HG02938 (cell line): ENCODE results near the gene SMS.

ENCODE experiments used
- ATAC-seq: cut with Tn5 transposase; IDR thresholded peaks from one replicate; pipeline ENCODE4 v1.9.1; 2021; ENCODE audit warnings: mild to moderate bottlenecking, moderate library complexity; ENCODE audit not compliant: unreplicated experiment

The SMS gene

DNA sequence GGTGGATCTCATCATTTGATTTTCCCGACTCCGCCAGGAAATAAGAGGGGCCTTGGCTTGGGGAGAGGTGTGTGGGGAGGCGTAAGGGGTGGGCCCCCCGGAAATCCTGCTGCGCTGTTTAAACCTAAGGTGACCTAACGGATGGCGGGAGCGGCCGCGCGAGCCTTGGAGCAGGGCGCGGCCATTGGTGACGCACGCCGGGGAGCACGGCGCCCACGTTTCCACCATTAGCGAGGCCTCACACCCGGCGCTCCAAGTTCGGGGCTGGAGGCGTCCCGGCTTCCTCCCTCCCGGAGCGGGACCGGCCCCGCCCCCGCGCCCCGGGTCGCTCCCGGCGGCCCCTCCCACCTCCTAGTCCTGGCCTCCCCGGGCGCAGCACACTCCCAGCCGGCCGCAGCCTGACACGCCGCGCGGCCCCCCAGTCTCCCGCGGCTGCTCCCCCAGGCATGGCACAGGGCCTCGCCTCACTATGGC lies at the start of gene SMS:
TSS of gene SMS (plus strand) at position 354 of the 474 bp plus-strand sequence. CDS start at position 470, 116 bp downstream.
- ATAC-seq, result peak; percentile 57

DNA sequence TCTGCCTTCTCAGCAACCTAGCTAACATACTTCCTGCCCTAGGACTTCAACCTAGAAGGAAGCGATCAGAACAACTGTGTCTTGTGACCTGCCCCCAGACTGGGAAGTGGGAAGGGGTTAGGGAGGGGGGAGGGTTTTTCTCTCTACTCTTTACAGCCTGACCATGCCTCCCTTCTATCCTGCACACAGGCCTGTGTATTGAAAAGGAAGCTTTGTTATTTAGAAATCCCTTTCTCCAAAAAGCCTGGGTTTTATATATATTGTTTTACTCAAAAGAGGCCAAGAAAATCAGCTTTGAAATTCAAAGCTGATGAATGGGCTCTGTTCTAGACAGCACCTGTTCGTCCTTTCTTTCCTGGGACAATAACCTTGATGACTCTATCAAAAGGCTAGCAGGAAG lies 35.2 kb upstream of the SMS start:
- ATAC-seq, result no peak

DNA sequence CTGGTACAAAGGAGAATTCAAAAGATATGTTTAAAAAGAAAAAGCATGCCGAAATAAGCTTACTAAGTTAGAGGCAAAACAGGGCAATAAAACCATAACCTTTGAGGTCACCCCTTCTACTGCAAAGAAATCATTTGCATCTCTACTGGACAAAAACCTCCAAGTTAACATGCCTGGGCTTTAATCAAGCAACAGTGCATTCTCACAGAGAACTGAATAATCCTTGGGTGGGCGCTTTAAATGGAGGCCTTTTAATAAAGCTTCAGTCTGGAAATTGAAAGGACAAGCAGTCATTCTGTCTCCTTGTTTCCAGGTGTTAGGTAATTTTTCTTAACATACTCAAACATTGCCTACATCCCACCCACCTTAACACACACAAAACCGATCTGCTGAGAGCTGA lies 34.6 kb upstream of the SMS start:
- ATAC-seq, result no peak

DNA sequence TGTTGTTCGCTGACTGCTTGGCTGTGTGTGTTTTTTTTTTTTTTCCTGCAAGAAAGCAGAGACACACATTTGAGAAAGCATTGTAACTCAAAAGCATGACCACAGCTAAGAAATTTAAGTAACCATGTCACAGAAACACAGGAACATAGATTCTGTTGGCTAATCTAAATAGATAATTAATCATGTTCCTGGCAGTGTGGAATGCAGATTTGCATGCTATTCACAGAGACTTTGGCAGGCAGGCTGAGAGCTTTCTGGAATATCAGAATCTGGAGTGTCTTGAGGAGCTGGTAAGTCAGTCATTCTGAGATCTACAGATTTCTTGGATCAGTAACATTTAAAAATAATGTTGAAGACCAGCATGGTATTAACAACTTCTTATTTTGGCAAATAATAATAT lies 33.2 kb upstream of the SMS start:
- ATAC-seq, result no peak

DNA sequence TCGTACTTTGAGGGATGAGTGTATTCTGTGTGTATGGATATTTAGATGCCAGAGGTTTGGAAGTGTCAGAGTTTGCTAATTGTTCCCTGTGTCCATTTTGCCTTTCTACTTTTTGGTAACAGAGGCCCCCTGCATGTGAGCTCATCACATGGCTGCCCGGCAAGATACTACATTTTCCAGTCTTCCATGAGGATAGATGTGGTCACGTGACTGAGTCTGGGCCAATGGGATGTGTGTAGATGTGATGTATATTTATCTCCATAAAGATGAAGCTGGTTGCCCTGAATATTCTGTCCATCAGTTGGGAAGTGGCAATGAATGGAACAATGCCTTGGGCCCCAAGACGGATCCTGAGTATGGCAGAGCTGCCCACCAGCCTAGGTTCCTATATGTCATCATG lies 29.0 kb upstream of the SMS start:
- ATAC-seq, result no peak

DNA sequence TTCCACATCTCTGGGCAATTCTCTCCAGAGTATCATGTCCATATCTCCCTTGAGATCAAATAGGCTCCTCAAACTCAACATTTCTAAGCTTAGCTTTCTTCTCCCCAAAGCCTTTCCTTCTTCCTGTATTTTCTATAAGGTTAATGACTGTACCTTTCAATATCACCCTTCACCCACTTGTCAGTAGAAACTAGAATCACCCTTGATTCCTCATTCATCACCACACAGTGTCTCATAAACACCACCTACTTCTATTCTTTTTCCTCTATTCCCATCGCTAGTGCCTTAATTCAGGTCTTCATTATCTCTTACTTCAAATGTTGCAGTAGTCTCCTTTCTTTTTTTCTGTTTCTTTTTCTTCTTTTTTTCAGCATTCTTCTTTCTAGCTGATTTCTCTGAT lies 28.3 kb upstream of the SMS start:
- no peak for ATAC-seq

DNA sequence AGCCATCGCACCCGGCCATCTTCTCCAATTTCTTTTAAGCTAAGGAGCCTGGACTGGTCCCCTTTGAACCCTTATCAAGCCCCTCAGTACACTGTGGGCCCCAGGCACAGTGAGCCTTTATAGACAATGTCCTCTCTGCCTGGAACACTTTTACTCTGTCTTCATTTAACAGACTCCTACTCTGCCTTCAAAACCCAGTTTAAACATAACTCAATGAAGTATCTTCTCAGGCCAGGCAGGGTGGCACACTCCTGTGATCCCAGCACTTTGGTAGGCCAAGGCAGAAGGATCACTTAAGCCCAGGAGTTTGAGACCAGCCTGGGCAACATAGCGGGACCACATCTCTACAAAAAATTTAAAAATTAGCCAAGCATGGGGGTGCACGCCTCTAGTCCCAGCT lies 27.5 kb upstream of the SMS start:
- ATAC-seq, result no peak

DNA sequence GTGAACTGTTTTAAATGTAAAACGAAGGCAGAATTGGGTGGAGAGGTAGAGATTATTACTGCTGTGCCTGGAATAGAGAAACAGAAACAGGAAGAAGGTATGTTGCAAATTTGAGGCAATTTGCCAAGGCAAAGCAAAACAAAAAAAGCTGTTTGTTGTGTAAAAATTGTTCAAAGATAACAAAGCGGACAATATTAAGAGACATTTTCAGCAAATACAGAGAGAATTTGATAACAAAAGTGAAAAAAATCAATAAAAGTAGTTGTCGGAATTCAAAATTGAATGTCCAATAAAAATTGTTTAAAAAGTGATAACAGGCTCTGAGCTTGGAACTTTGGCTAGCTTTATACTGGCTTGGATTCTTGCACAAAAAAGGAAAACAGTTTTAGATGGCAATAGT lies 14.4 kb upstream of the SMS start:
- no peak for ATAC-seq

DNA sequence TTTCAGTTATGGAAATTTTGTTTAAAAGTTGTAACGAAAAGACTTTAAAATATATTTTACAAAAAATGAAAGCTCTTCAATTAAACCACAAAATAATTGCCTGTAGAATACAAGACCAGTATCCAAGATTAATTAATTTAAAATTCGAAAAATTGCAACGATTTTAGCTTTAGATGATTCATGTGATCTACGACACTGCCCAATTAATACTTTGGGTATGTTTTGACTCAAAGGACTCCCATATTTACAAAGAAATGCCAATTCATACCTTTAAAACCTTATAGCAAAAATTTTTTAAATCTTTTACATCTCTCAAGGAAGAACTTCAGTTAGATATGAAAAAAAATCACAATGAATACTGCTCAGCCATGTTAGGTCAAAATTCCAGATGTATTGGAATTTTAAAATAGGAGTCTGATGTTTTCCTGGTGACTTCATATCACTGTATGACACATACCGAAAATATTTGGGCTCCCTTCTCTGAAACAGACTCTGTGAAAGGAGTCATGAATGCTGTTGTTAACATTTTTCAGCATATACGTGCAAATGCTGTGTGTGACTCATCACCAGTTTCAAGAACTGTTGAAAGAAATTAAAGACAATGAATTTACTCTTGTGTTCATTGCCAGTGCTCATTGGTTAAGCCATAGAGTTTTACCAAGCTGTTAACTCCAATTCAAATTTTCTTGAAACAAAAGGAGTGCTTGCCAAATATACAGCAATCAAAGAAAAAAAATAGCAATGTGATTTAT lies 13.8 kb upstream of the SMS start:
- ATAC-seq, result no peak

DNA sequence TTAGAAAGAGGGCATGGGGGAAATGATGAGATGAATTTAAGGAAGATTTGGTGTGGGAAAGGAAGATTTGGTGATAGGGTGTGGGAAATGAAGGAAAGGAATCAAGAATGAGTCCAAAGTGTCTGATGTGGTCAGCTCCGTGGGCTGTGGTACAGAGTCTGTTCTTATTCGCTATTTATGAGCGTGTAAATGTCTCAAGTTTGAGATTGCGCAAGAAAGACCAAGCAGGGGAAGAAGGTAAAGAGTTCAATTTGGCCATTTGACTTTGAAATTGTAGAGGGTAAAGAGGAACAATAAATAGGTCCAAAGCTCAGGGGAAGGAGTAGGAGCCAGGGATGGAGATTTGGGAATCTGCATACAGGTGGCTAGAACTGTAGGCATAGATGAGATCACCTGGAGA lies 11.3 kb upstream of the SMS start:
- no peak for ATAC-seq

DNA sequence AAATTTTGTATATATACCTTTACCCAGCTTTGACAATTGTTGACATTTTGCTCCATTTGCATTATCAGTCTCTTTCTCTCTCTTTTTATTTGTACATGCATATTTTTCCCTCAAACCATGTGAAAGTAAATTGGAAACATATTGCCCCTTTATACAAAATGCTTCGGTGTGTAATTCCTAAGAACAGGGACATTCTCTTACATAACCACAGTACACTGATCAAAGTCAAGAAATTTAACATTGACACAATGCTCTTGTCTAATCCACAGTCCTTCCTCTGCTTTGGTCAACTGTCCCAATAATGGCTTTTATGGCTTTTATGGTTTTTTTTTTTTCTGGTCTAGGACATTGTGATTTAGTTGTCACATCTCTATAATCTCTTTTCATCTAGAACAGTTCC lies 9.5 kb upstream of the SMS start:
- no peak for ATAC-seq

DNA sequence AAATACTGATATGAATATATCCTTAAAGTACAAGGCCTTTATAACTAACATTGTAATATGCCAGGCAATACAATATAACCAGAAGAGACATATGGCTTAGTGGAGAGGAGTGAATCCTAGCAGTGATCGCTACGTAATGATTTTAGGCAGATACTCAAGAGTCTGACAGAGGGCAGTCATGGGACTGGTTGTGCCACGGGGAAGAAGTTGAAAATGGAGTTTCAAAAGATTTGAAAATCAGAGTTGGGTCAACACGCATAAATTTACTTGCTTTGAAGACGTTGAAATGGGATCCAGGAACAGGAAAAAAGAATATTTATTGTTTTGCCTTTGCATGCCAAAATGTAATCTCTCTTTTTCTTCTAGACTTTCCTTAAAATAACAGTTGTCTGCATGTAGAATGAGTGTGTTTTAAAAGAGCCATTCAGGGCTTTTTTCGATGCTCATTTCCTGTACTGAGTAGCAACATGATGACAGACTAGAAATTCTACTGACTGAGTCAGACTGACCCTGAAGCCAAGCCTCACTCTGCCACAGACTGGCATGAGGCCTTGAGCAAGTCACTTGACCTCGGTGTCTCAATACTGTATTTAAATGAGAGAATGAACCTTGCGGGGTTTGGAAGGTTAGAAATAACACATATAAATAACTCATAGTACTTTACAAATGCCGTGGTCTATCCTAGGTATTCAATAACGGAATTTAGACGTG lies 8.1 kb upstream of the SMS start:
- ATAC-seq, result no peak

DNA sequence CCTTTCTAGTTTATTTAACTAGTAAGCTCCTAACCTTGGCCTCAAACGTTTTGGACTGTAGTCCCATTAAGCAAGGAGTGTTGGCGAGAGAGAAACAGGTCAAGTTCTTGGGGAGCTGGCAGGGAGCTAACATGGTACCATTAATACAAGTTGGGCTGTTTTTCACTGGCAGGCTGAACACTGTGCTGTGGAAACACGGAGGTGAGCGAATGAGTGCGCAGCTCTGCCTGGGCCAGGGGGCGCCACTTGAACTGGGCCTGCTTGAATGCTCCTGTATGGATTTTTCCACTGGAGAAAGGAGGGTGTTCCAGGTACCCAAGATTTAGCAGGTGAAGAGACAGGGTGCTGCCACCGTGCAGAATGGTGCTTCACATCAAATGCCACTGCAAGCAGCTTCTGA lies 7.4 kb upstream of the SMS start:
- no peak for ATAC-seq

DNA sequence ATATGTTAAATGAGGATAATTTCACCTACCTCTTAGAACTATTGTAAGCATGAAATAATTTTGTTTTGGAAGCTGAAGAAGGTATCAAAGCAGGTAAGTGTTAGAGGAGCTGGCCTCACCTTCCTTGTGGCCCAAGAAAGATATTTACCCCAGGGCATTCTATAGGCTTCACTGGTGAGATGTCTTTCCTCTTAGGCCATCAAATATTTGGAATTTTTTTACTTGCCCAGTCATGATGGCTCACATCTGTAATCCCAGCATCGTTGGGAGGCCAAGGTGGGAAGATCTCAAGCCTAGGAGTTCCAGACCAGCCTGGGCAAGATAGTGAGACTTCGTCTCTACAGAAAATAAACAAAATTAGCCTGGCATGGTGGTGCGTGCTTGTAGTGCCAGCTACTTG lies 6.1 kb upstream of the SMS start:
- ATAC-seq, result no peak

DNA sequence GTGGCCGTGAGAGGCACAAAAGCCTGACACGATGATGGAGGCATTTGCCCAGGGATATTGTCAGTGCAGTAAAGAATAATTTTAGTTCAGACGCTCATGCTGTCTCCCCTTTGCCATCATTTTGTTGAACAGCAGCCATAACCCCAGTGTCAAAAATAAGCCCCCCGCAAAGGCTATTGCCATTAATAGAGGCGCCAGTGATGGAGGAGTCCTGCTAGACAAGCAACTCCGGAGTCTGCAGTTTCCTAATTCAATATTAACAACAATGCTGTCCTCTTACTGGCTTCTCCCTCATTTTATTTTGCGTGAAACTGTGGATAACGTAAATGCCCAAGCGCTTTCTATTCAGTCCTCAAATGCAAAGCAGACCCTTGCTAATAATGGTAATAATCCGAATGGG lies 603 bp upstream of the SMS start:
- no peak for ATAC-seq

DNA sequence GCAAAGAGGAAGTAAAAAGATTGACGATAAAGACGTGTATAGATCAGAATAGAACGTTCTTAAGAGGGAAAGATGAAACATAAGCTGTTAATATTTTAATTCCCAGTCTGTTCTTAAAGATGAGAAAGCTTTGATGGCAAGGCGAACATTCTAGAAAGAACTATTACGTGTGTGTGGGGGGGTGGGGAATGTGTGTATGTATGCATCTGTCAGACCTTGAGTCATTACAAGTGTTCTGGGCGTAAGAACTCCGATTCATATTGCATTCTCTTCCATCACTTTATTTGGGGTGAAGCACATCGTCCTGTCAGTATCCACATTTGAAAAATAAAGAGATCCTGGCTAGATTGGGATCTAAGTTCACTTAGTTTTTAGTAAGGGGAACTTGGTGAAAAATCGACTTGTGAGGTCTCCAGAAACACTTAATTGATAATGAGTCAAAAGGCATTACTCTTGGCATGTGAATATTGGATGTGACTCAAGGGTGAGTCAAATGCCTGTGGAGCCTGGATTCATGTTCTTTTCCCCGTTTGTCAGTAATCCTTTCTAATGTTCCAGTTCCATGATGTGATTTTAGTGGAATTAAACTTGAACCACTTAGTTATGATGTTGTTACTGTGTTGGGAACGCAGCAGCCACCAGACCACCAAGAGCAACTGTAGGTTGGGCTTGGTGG lies 3.1 kb downstream of the SMS start:
- ATAC-seq, result no peak

DNA sequence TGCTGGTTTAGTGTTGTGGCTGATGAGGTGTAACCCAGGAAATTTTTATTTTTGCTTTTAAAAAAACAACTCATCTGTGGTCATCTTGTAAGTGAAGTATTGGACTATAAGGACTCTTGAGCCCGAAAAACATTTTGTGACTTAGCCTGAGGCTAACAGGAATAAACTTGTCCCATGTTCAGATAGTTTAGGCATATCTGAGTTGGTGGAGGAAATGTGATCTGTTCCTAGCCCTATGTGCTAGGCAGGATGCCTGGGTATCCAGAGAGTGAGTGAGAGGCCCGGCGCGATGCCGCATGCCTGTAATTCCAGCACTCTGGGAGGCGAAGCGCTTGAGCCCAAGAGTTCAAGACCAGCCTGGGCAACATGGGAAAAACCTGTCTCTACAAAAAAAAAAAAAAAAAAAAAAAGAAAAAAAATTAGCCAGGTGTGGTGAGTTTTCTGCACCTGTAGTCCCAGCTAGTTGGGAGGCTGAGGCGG lies 3.7 kb downstream of the SMS start:
- ATAC-seq, result no peak

DNA sequence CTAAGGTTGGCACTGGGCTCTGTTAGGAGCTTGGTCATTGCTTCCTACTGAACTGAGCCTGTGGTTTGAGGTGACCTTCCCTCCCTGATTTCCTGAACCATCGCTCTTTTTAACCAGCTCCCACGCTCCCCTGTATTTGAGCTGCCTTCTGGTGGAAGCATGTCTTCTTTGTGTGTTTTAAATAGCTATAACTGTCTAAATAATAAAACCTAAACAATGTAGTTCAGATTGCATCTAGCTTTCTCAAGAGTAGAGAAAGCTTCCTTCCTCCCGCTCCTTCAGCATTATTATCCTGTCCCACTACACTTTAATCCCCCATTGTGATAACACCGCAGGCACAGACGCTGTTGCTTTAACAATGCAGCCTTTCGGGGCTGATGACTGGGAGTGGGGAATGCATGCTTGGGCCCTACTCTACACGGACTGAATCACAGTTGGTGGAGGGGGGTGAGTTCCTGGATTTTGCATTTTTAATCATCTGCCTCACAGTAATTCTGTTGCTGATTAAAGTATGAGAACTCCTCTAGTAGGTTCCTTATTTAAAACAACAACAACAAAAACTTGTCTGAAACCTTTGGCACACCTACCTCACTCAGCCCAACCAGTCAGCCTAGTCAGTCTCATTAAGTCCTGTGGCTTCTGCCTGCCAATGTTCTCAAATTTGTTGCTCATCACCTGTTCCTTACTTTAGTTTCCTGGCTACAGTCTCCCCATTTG lies 6.6 kb downstream of the SMS start:
- ATAC-seq, result no peak

DNA sequence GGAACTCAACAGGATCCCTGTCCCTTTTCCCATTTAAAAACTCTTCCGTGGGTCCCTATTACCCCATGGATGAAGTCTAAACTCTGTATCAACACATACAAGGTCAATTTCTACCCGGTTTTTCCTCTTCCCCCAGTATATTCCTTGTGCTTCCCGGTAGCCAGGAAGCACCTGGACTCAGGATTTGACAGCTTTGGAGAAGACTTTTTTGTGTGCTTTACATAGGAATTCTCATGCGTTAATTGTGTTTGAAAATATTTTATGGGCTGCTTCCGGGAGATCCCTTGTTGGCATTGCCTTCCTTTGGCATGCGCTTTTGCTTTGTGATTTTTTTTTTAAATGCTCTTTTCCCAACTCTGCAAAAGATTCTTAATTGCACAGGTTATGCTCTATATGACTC lies 7.2 kb downstream of the SMS start:
- no peak for ATAC-seq

DNA sequence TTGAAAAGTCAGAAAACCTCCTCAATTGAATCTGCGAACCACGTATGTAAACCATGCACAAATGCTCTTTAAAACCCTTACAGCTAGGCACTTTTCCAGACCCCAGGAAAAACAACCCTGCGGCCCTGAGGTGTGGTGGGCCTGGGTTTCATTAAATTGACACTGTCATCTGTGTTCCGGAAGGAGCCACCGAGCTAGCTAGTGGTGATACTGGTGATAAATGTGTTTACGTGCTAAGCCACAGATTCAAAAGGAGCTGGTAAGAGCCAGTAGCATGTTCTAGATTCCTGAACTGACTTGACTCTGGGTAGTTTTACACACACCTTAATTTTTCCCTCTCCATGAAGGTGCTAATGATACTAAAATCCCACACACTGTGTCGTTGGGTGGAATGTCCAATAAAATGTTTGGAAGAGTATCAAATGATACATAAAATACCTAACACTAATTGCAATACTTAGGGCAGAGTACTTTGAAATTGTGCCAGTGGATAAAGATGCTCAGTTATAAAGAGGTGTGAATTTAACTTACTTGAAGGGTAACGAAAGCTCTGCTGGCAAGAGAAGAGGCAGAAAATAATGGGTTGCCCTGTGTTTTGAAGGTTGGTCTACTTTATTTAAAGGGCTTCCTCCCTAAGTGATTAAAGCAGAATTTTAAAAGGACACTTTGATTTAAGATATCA lies 8.5 kb downstream of the SMS start:
- no peak for ATAC-seq

DNA sequence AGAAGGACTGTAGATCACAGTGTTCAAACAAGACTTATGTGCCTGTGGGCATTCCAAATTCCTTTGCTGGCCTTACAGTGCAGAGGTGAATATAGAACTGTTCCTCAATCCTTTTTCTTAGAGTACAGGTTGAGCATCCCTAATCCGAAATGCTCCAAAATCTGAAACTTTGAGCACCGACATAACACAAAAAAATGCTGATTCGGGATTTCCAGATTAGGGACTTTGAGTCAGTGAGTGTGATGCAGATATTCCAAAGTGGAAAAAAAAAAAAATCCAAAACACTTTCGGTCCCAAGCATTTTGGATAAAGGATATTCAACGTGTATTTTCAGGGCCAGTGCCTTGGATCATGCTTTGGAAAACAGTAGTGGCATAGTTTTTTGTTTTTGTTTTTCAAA lies 9.2 kb downstream of the SMS start:
- ATAC-seq, result no peak
